ENCODE data around the gene RTL1.

RTL1 gene

GRCh38 chr14:100895411-100895810 is 8.1 kb downstream of the RTL1 start:
- no peak for DNase-seq (ENCODE audit: extremely low read depth, insufficient read length)
- no peak for TF ChIP-seq CTCF (IDR thresholded peaks at IDR 0.05; ENCODE audit: insufficient read depth, low read length, poor library complexity, severe bottlenecking)
- Histone ChIP-seq H3K27me3 (replicated peaks; ENCODE audit: control insufficient read depth, insufficient read depth, low read length) (no peaks in the 10 kb centered on the region), H3K36me3 (ENCODE audit: control insufficient read depth, insufficient read depth, low read length) (no peaks in the 10 kb centered on the region), H3K4me3 (replicated peaks; ENCODE audit: low read depth, low read length) (no peak overlapping the region)

- no peak for TF ChIP-seq CTCF (IDR thresholded peaks at IDR 0.05; ENCODE audit: insufficient read depth, low read length, poor library complexity, severe bottlenecking)
- no peaks in the 10 kb centered on the region for H3K36me3 ChIP-seq (ENCODE audit: control insufficient read depth, insufficient read depth, low read length)
- no peak overlapping the region for H3K4me3 ChIP-seq (replicated peaks; ENCODE audit: low read depth, low read length)
- no peaks in the 10 kb centered on the region for H3K27me3 ChIP-seq (replicated peaks; ENCODE audit: control insufficient read depth, insufficient read depth, low read length)
- no peak for DNase-seq (ENCODE audit: extremely low read depth, insufficient read length)
Measured at GRCh38 chr14:100894416-100894815, 9.1 kb downstream of the RTL1 start.

- no peaks in the 10 kb centered on the region for H3K27me3 ChIP-seq (replicated peaks; ENCODE audit: control insufficient read depth, insufficient read depth, low read length)
- no peaks in the 10 kb centered on the region for H3K36me3 ChIP-seq (ENCODE audit: control insufficient read depth, insufficient read depth, low read length)
- TF ChIP-seq CTCF (IDR thresholded peaks at IDR 0.05; ENCODE audit: insufficient read depth, low read length, poor library complexity, severe bottlenecking): no peak
- no peak for DNase-seq (ENCODE audit: extremely low read depth, insufficient read length)
- no peak overlapping the region for H3K4me3 ChIP-seq (replicated peaks; ENCODE audit: low read depth, low read length)
Measured at GRCh38 chr14:100893760-100894159, 9.8 kb downstream of the RTL1 start.

GRCh38 chr14:100893228-100893601 is 10.3 kb downstream of the RTL1 start:
- TF ChIP-seq CTCF (IDR thresholded peaks at IDR 0.05; ENCODE audit: insufficient read depth, low read length, poor library complexity, severe bottlenecking): no peak
- no peak overlapping the region for H3K4me3 ChIP-seq (replicated peaks; ENCODE audit: low read depth, low read length)
- H3K36me3 ChIP-seq (ENCODE audit: control insufficient read depth, insufficient read depth, low read length): no peaks in the 10 kb centered on the region
- DNase-seq (ENCODE audit: extremely low read depth, insufficient read length): no peak
- H3K27me3 ChIP-seq (replicated peaks; ENCODE audit: control insufficient read depth, insufficient read depth, low read length): no peaks in the 10 kb centered on the region

- DNase-seq (ENCODE audit: extremely low read depth, insufficient read length): no peak
- no peak for TF ChIP-seq CTCF (IDR thresholded peaks at IDR 0.05; ENCODE audit: insufficient read depth, low read length, poor library complexity, severe bottlenecking)
Measured at GRCh38 chr14:100892496-100893227, 10.9 kb downstream of the RTL1 start.

More at GRCh38 chr14:100892496-100893227, 10.9 kb downstream of the RTL1 start:
- Histone ChIP-seq H3K4me3 (replicated peaks; ENCODE audit: low read depth, low read length) (no peak overlapping the region), H3K36me3 (ENCODE audit: control insufficient read depth, insufficient read depth, low read length) (no peaks in the 10 kb centered on the region), H3K27me3 (replicated peaks; ENCODE audit: control insufficient read depth, insufficient read depth, low read length) (no peaks in the 10 kb centered on the region)

Data from GM06990 (cell line).